ENCODE data around the gene TSSK6. TPM values are rescaled to one million over a fixed set of nuclear protein-coding genes. Genes with fewer than 3 reads are reported as not detected.

Gene TSSK6
- total and polyA plus RNA-seq, 4 donors, result 0.21 to 2.3 (median 1.1) TPM

DNA sequence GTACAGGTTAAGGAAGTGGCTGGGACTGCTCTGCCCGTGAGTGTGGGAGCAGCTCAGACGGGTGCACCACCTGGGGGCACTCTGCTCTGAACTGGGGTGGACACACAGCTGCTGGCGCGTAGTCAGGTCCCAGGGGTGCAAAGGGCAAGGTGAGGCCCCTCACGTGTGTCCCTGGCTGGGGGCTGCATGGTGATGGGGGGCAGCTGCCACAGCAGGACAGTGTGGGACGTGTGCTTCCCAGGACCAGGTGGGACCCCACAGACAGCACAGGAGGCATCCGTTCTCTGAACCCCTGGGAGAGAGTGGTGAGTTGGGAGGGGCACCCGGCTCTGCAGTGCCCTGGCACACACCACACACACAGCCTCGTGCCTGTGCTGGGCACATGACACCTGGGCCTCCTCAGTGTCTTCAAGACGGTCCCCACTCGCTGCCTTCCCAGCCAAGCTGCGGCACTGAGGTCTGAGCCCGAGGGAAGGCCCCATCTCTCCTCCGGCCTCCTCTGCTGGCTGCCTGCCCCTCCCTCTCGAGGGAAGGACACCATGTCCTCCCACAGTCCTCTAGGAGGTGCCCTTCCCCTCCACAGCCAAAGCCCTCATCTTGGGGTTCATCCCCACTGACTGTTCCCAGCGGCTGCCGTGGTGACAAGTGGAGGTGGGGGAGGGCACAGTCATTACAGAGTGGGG is 47.5 kb upstream of the TSSK6 start (continued):
- TF ChIP-seq, protein P1, sequence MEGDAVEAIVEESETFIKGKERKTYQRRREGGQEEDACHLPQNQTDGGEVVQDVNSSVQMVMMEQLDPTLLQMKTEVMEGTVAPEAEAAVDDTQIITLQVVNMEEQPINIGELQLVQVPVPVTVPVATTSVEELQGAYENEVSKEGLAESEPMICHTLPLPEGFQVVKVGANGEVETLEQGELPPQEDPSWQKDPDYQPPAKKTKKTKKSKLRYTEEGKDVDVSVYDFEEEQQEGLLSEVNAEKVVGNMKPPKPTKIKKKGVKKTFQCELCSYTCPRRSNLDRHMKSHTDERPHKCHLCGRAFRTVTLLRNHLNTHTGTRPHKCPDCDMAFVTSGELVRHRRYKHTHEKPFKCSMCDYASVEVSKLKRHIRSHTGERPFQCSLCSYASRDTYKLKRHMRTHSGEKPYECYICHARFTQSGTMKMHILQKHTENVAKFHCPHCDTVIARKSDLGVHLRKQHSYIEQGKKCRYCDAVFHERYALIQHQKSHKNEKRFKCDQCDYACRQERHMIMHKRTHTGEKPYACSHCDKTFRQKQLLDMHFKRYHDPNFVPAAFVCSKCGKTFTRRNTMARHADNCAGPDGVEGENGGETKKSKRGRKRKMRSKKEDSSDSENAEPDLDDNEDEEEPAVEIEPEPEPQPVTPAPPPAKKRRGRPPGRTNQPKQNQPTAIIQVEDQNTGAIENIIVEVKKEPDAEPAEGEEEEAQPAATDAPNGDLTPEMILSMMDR (IDR thresholded peaks at IDR 0.05; ENCODE audit: low read depth, low read length, missing input control), result no peak
- TF ChIP-seq EGR1 (IDR thresholded peaks at IDR 0.05; ENCODE audit: low read depth in 2 of 2), result no peak
- TF ChIP-seq YY1 (IDR thresholded peaks at IDR 0.05), result no peak
- no peak for TF ChIP-seq FOXA1 (IDR thresholded peaks at IDR 0.05)
- TF ChIP-seq HNF4G (IDR thresholded peaks at IDR 0.05), result no peak
- TF ChIP-seq, protein P2, sequence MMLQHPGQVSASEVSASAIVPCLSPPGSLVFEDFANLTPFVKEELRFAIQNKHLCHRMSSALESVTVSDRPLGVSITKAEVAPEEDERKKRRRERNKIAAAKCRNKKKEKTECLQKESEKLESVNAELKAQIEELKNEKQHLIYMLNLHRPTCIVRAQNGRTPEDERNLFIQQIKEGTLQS (IDR thresholded peaks at IDR 0.05), result no peak
- TF ChIP-seq GABPA (IDR thresholded peaks at IDR 0.05 in 1 of 2, conservative IDR thresholded peaks at IDR 0.05 in 1 of 2), result no peak
- no peak for TF ChIP-seq NR2F2 (IDR thresholded peaks at IDR 0.05)
- TF ChIP-seq, protein P3, sequence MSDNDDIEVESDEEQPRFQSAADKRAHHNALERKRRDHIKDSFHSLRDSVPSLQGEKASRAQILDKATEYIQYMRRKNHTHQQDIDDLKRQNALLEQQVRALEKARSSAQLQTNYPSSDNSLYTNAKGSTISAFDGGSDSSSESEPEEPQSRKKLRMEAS (IDR thresholded peaks at IDR 0.05), result no peak

DNA sequence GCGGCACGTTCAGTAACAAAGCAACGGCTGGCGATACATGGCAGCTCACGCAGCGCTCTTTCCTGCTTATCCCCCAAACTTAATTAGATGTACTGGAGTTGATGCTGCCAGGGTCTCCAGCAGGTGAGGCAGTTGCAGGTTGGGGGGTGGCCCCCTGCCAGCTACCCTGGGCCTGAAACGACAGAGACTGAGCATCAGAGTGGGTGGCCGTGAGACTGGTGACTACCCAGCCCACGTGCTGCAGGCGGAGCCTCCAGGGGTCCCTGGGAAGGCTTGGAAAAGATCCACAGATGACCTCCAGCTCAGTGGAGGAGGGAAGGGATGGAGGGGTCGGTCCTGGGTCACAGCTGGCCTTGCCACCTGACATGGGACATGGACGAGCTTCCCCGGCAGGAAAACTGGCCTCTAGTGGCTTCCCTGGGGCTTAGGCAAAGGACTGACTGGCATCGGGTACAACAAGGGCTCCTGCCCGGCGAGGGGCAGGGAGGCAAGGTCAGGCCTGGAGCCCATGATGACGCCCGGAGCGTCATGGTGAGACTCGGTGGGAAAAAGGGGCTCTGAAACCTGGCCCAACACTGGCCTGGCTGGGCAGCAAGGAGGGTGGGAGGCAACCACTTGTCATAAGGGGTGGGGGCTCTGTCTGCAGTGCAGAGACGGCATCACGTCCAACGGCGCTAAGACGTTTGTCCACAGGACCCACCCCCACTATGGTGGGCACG is 46.8 kb upstream of the TSSK6 start:
- H3K27me3 ChIP-seq (ENCODE audit: control insufficient read depth in 4 of 4, insufficient read depth in 4 of 4, low read length in 3 of 4), result no peaks in the 10 kb centered on the region
- H3K36me3 ChIP-seq (ENCODE audit: control insufficient read depth in 4 of 4, insufficient read depth in 3 of 4, low read depth in 1 of 4, low read length in 3 of 4), result no peaks in the 10 kb centered on the region
- H3K9ac ChIP-seq (ENCODE audit: low read depth in 1 of 2, low read length in 2 of 2), result no peak overlapping the region
- no peak overlapping the region for H3K4me3 ChIP-seq (ENCODE audit: low read depth in 1 of 3, low read length in 3 of 3)
- no peak for DNase-seq (ENCODE audit: low spot score)
- H3K9me3 ChIP-seq (ENCODE audit: control insufficient read depth in 4 of 4, low read length in 3 of 4), result no peaks in the 10 kb centered on the region
- TF ChIP-seq, protein P1 (IDR thresholded peaks at IDR 0.05; ENCODE audit: low read depth, low read length, missing input control), result no peak
- TF ChIP-seq FOXA2 (IDR thresholded peaks at IDR 0.05) (no peak), HNF4G (IDR thresholded peaks at IDR 0.05) (no peak), RXRA (IDR thresholded peaks at IDR 0.05) (no peak), SP1 (IDR thresholded peaks at IDR 0.05) (no peak), YY1 (IDR thresholded peaks at IDR 0.05) (no peak), GABPA (IDR thresholded peaks at IDR 0.05 in 1 of 2, conservative IDR thresholded peaks at IDR 0.05 in 1 of 2) (no peak), FOXA1 (IDR thresholded peaks at IDR 0.05) (no peak), NR2F2 (IDR thresholded peaks at IDR 0.05) (no peak)
- TF ChIP-seq, protein P4, sequence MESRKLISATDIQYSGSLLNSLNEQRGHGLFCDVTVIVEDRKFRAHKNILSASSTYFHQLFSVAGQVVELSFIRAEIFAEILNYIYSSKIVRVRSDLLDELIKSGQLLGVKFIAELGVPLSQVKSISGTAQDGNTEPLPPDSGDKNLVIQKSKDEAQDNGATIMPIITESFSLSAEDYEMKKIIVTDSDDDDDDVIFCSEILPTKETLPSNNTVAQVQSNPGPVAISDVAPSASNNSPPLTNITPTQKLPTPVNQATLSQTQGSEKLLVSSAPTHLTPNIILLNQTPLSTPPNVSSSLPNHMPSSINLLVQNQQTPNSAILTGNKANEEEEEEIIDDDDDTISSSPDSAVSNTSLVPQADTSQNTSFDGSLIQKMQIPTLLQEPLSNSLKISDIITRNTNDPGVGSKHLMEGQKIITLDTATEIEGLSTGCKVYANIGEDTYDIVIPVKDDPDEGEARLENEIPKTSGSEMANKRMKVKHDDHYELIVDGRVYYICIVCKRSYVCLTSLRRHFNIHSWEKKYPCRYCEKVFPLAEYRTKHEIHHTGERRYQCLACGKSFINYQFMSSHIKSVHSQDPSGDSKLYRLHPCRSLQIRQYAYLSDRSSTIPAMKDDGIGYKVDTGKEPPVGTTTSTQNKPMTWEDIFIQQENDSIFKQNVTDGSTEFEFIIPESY (IDR thresholded peaks at IDR 0.05), result no peak
- TF ChIP-seq, protein P3 (IDR thresholded peaks at IDR 0.05), result no peak
- WGBS, result 86% methylated on average over 26 of the region's 26 CpGs
- no peak overlapping the region for H3K27ac ChIP-seq (ENCODE audit: low read depth in 1 of 2, low read length in 2 of 2)
- no peaks in the 10 kb centered on the region for H3K4me1 ChIP-seq (ENCODE audit: control insufficient read depth in 4 of 4, insufficient read depth in 4 of 4, low read length in 3 of 4)

Measured in liver (tissue), 9 donors.